Mesothelial cell of epicardium (in vitro differentiated cells): ENCODE data around the gene NEU2. TPM values are rescaled to one million over a fixed set of nuclear protein-coding genes. Genes with fewer than 3 reads are reported as not detected.
"Not testable (repeated sequence)": the region's sequence is repeated elsewhere in the genome, so short reads cannot be mapped to it uniquely, and the experiment has no call there.

Experiments used
- DNase-seq, 2 experiments: peaks; one replicate each; pipeline ENCODE4 v3.0.0; 2021; ENCODE audit warnings: low spot score in 2 of 2; ENCODE audit not compliant: unreplicated experiment in 2 of 2
- H3K27ac Mint-ChIP-seq: 2 replicates; pipeline ENCODE4 v1.8.0; 2021; ENCODE audit warnings: mixed read lengths
- H3K27me3 Mint-ChIP-seq: 2 replicates; pipeline ENCODE4 v1.8.0; 2021; ENCODE audit warnings: low read depth, mixed read lengths
- H3K36me3 Mint-ChIP-seq: 2 replicates; pipeline ENCODE4 v1.8.0; 2021; ENCODE audit warnings: mixed read lengths
- H3K4me1 Mint-ChIP-seq: 2 replicates; pipeline ENCODE4 v1.8.0; 2021; ENCODE audit warnings: mixed read lengths
- H3K4me3 Mint-ChIP-seq: 2 replicates; pipeline ENCODE4 v1.8.0; 2021; ENCODE audit warnings: mild to moderate bottlenecking, moderate library complexity, mixed read lengths
- H3K9me3 Mint-ChIP-seq: 2 replicates; pipeline ENCODE4 v1.8.0; 2021; ENCODE audit warnings: mixed read lengths
- CTCF ChIP-seq: fragments of 200-600 bp; sonication (generic); IDR thresholded peaks from one replicate; pipeline ENCODE4 v1.5.0; 2021; ENCODE audit warnings: antibody characterized with exemption; ENCODE audit not compliant: unreplicated experiment
- total RNA-seq: library from RNA; stranded (reverse); gene quantifications from 3 replicates; pipeline ENCODE4 v1.2.1, GENCODE V29; 2021

NEU2 gene
- total RNA-seq, 1 donor from 2014 or later, result not detected

GRCh38 chr2:233051241-233052149 is 19.0 kb downstream of the NEU2 start:
- TF ChIP-seq CTCF, result no peak
- no peaks in the 10 kb centered on the region for H3K9me3 Mint-ChIP-seq
- H3K27ac Mint-ChIP-seq, result no peak overlapping the region
- no peaks in the 10 kb centered on the region for H3K36me3 Mint-ChIP-seq
- no peak overlapping the region for H3K4me3 Mint-ChIP-seq
- peaks cover 62% of the 10 kb centered on the region for H3K27me3 Mint-ChIP-seq
- H3K4me1 Mint-ChIP-seq, result peaks cover 14% of the 10 kb centered on the region
- DNase-seq, result no peak

DNA sequence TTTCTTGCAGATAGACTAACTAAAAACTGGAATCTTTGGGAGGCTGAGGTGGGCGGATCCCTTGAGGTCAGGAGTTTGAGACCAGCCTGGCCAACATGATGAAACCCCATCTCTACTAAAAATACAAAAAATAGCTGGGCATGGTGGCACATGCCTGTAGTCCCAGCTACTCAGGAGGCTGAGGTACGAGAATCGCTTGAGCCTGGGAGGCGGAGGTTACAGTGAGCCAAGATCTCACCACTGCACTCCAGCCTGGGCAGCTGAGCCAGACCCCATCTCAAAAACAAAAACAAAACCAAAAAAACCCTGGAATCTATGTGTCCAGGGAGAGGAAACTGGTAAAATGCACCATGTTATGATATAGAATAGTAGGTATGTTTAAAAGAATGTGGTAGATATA is 20.0 kb downstream of the NEU2 start:
- DNase-seq, H3K4me3 Mint-ChIP-seq, H3K9me3 Mint-ChIP-seq, H3K27ac Mint-ChIP-seq, H3K36me3 Mint-ChIP-seq: not testable (repeated sequence)
- H3K27me3 Mint-ChIP-seq, result peaks cover 58% of the 10 kb centered on the region
- H3K4me1 Mint-ChIP-seq, result peaks cover 14% of the 10 kb centered on the region

DNA sequence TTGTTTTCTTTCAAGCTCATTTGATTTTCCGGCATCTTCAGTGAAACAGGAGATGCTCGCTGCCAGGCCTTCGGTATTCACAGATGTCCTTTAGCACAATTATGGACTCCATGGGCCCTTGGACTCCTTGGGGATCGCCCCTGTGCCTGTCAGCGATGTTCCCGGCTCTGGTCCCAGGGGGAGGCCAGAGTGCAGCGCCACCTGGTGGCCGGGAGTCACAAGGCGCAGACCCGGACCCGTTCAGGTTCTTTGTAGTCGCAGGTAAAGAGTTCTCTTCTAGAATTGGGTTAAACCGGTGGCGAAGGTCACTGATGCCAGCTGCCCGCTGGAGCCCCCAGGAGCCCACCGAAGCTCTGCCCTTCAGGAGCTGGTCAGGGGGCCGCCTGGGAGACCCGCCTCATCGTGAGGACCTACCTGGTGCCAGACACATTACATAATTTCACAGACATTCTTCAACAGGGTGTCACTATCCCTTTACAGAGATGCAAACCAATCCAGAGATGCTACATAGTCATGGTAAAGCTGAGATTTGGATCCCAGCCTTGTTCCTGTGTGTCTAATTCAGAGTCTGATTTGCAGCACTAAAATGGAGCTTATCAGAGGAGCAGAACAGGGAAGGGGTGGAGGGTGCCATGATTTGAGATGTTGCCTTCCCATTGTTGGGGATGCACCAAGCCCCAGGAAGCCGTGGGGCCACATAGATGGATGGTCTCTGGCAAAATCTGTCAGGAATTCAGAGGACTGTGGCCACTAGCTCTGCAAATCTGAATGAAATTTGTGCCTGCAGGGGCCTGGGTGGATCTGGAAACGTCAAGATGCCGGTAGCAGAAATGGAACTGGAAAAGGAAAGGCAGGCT is 21.7 kb downstream of the NEU2 start:
- peaks cover 46% of the 10 kb centered on the region for H3K27me3 Mint-ChIP-seq
- no peak overlapping the region for H3K4me3 Mint-ChIP-seq
- H3K4me1 Mint-ChIP-seq, result peaks cover 14% of the 10 kb centered on the region

GRCh38 chr2:233055362-233055761 is 22.9 kb downstream of the NEU2 start:
- Mint-ChIP-seq H3K4me1 (peaks cover 14% of the 10 kb centered on the region), H3K27me3 (peaks cover 40% of the 10 kb centered on the region), H3K9me3 (no peaks in the 10 kb centered on the region), H3K27ac (no peak overlapping the region), H3K36me3 (no peaks in the 10 kb centered on the region), H3K4me3 (no peak overlapping the region)
- no peak for TF ChIP-seq CTCF
- no peak for DNase-seq

More for the DNA sequence above, 21.7 kb downstream of the NEU2 start:
- Mint-ChIP-seq H3K36me3 (no peaks in the 10 kb centered on the region), H3K9me3 (no peaks in the 10 kb centered on the region), H3K27ac (peak overlapping the region; percentile 40)
- TF ChIP-seq CTCF, result peak; percentile 97
- peak; percentile 60 to 82 for DNase-seq

GRCh38 chr2:233056961-233057605 is 24.6 kb downstream of the NEU2 start:
- Mint-ChIP-seq H3K27me3 (peaks cover 24% of the 10 kb centered on the region), H3K36me3 (no peaks in the 10 kb centered on the region), H3K27ac (no peak overlapping the region), H3K4me1 (peaks cover 3% of the 10 kb centered on the region), H3K4me3 (no peak overlapping the region), H3K9me3 (no peaks in the 10 kb centered on the region)
- no peak for TF ChIP-seq CTCF
- no peak for DNase-seq
